Liver (tissue), 3 donors: Measurements from ENCODE around the gene WBP2.

Source experiments
- ATF3 ChIP-seq: IDR thresholded peaks from 2 replicates; pipeline ENCODE4 v1.6.1; 2016; ENCODE audit warnings: antibody characterized with exemption
- CTCF ChIP-seq: fragments of 150-350 bp; IDR thresholded peaks from 2 replicates; pipeline ENCODE4 v1.5.1; 2017; ENCODE audit warnings: improper control_type of control experiment, low read depth, low read length; ENCODE audit not compliant: missing input control
- MAX ChIP-seq: IDR thresholded peaks from 2 replicates; pipeline ENCODE4 v1.6.1; 2016; ENCODE audit warnings: antibody characterized with exemption
- RAD21 ChIP-seq, 2 donors: IDR thresholded peaks; 2 replicates each; pipeline ENCODE4 v1.6.1; 2016; ENCODE audit warnings: antibody characterized with exemption in 2 of 2, mild to moderate bottlenecking in 2 of 2
- REST ChIP-seq: IDR thresholded peaks from 2 replicates; pipeline ENCODE4 v1.6.1; 2016; ENCODE audit warnings: antibody characterized with exemption, mild to moderate bottlenecking
- RXRA ChIP-seq, 2 donors: IDR thresholded peaks; 2 replicates each; pipeline ENCODE4 v1.6.1; 2017 to 2018; ENCODE audit warnings: antibody characterized with exemption in 2 of 2, mild to moderate bottlenecking in 1 of 2
- TAF1 ChIP-seq: conservative IDR thresholded peaks from 2 replicates; pipeline ENCODE4 v1.6.1; 2016; ENCODE audit warnings: antibody characterized with exemption, mild to moderate bottlenecking
- YY1 ChIP-seq: IDR thresholded peaks from 2 replicates; pipeline ENCODE4 v1.6.1; 2016; ENCODE audit warnings: antibody characterized with exemption, mild to moderate bottlenecking
- donor health status: healthy.
- donor health status: healthy.

GRCh38 chr17:75898065-75898464 is 42.9 kb upstream of the WBP2 start:
- TF ChIP-seq CTCF (no peak), RXRA (IDR thresholded peaks at IDR 0.05) (no peak), TAF1 (no peak), RAD21 (IDR thresholded peaks at IDR 0.05) (no peak), YY1 (no peak), REST (no peak), ATF3 (no peak), MAX (no peak)
